ENCODE data around the gene VARS2.

DNA sequence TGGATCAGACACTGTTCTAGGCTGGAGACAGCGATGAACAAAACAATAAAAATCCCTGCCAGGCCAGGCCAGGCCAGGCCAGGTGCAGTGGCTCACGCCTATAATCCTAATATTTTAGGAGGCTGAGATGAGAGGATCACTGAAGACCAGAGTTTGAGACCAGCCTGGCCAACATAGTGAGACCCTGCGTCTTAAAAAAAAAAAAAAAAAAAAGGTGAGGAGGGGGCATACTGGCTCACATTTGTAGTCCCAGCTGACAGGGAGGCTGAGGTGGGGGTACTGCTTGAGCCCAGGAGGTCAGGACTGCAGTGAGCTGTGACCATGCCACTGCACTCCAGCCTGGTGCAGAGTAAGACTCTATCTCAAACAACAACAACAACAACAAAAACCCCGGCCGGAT is 31.2 kb downstream of the VARS2 start:
- TF ChIP-seq MAX (IDR thresholded peaks at IDR 0.05; ENCODE audit: insufficient read depth, insufficient read length) (no peak), POLR2AphosphoS5 (IDR thresholded peaks at IDR 0.05; ENCODE audit: insufficient read depth, low read depth, low read length) (no peak), CTCF (IDR thresholded peaks at IDR 0.05; ENCODE audit: extremely low read depth in 1 of 2, insufficient read depth in 1 of 2, low read depth in 1 of 2, low read length in 2 of 2) (no peak), EZH2 (IDR thresholded peaks at IDR 0.05; ENCODE audit: borderline replicate concordance, low read depth, low read length, severe bottlenecking) (no peak), POLR2A (IDR thresholded peaks at IDR 0.05; ENCODE audit: low read depth, low read length) (no peak), JUN (IDR thresholded peaks at IDR 0.05; ENCODE audit: borderline replicate concordance, insufficient read depth, insufficient read length, low read depth) (no peak), FOS (IDR thresholded peaks at IDR 0.05; ENCODE audit: borderline replicate concordance, insufficient read depth, low read length) (no peak), GATA2 (IDR thresholded peaks at IDR 0.05; ENCODE audit: insufficient read depth, insufficient read length, low read depth, low read length) (no peak), MYC (IDR thresholded peaks at IDR 0.05; ENCODE audit: low read depth, low read length) (no peak)
